Cardiac muscle cell (in vitro differentiated cells and primary cell): ENCODE data around the gene FSTL3. TPM values are rescaled to one million over a fixed set of nuclear protein-coding genes. Genes with fewer than 3 reads are reported as not detected.

ENCODE experiments used
- DNase-seq, 2 donors: peaks; one replicate each; pipeline versions ENCODE4 v3.0.0 to v3.0.0-alpha.2; 2010 to 2017; ENCODE audit warnings: low read depth in 1 of 2, low spot score in 1 of 2
- H3K27ac ChIP-seq: fragments of 200-600 bp; sonication (generic); 2 replicates; pipeline ENCODE4 v1.5.1; 2016
- H3K27me3 ChIP-seq: fragments of 200-600 bp; sonication (generic); 2 replicates; pipeline ENCODE4 v1.6.0; 2016; ENCODE audit warnings: control low read depth
- H3K36me3 ChIP-seq: fragments of 200-600 bp; sonication (generic); 2 replicates; pipeline ENCODE4 v1.5.1; 2016; ENCODE audit warnings: control low read depth
- H3K4me1 ChIP-seq: fragments of 200-600 bp; sonication (generic); 2 replicates; pipeline ENCODE4 v1.8.1; 2017; ENCODE audit warnings: low read depth, mild to moderate bottlenecking, mixed run types
- H3K4me3 ChIP-seq: fragments of 200-600 bp; sonication (generic); 2 replicates; pipeline ENCODE4 v1.5.1; 2016; ENCODE audit warnings: mild to moderate bottlenecking
- H3K9me3 ChIP-seq: fragments of 200-600 bp; sonication (generic); 2 replicates; pipeline ENCODE4 v1.5.1; 2017; ENCODE audit warnings: low read depth, mild to moderate bottlenecking, control low read depth
- CTCF ChIP-seq: IDR thresholded peaks from 2 replicates; pipeline ENCODE4 v1.5.1; 2012; ENCODE audit warnings: low read depth, mild to moderate bottlenecking, low read length
- polyA plus RNA-seq: library from polyadenylated mRNA; unstranded; fragments of >200 nt; fragmentation: Nextera tagmentation; extraction: Ambion mirVana; gene quantifications from 2 replicates; pipeline ENCODE4 v1.2.1, GENCODE V29; 2016
- total RNA-seq: library from RNA; depleted of rRNA; stranded (reverse); fragments of >200 nt; gene quantifications from 2 replicates; pipeline ENCODE4 v1.2.3, GENCODE V29; 2016

FSTL3 gene
- total and polyA plus RNA-seq, 2 experiments from 2014 or later, result 34.7 to 46.9 TPM

- H3K9me3 ChIP-seq, result no peaks in the 10 kb centered on the region
- no peaks in the 10 kb centered on the region for H3K36me3 ChIP-seq
- no peak for DNase-seq
- no peak overlapping the region for H3K4me3 ChIP-seq
- H3K4me1 ChIP-seq, result no peaks in the 10 kb centered on the region
- TF ChIP-seq CTCF, result no peak
- no peak overlapping the region for H3K27ac ChIP-seq
- no peaks in the 10 kb centered on the region for H3K27me3 ChIP-seq
Measured at GRCh38 chr19:703329-703650, 27.1 kb downstream of the FSTL3 start.

GRCh38 chr19:703651-704446 is 27.7 kb downstream of the FSTL3 start:
- no peak overlapping the region for H3K27ac ChIP-seq
- H3K27me3 ChIP-seq, result no peaks in the 10 kb centered on the region
- DNase-seq, result peak; percentile 68 to 73
- no peaks in the 10 kb centered on the region for H3K36me3 ChIP-seq
- H3K9me3 ChIP-seq, result no peaks in the 10 kb centered on the region
- H3K4me3 ChIP-seq, result no peak overlapping the region
- no peak for TF ChIP-seq CTCF
- H3K4me1 ChIP-seq, result no peaks in the 10 kb centered on the region

- TF ChIP-seq CTCF, result no peak
- no peak for DNase-seq
- H3K36me3 ChIP-seq, result no peaks in the 10 kb centered on the region
- H3K4me1 ChIP-seq, result no peaks in the 10 kb centered on the region
- no peaks in the 10 kb centered on the region for H3K27me3 ChIP-seq
- no peaks in the 10 kb centered on the region for H3K9me3 ChIP-seq
- no peak overlapping the region for H3K27ac ChIP-seq
- no peak overlapping the region for H3K4me3 ChIP-seq
Measured at GRCh38 chr19:704447-704741, 28.2 kb downstream of the FSTL3 start.

- no peaks in the 10 kb centered on the region for H3K9me3 ChIP-seq
- no peak for TF ChIP-seq CTCF
- H3K27me3 ChIP-seq, result no peaks in the 10 kb centered on the region
- no peaks in the 10 kb centered on the region for H3K36me3 ChIP-seq
- peak; percentile 38 to 81 for DNase-seq
- peak within 1 kb of the TSS; percentile 75 for H3K27ac ChIP-seq
- peak within 1 kb of the TSS; percentile 98 for H3K4me3 ChIP-seq
- no peaks in the 10 kb centered on the region for H3K4me1 ChIP-seq
Measured at GRCh38 chr19:708154-709143, 32.3 kb downstream of the FSTL3 start, which contains the start of gene PALM. Gene PALM (plus strand): TSS chr19:708935. CDS start chr19:709147, 212 bp downstream.

GRCh38 chr19:709196-709964 is 33.2 kb downstream of the FSTL3 start:
- no peaks in the 10 kb centered on the region for H3K9me3 ChIP-seq
- no peaks in the 10 kb centered on the region for H3K36me3 ChIP-seq
- H3K27me3 ChIP-seq, result no peaks in the 10 kb centered on the region
- peak overlapping the region; percentile 98 for H3K4me3 ChIP-seq
- no peaks in the 10 kb centered on the region for H3K4me1 ChIP-seq
- no peak overlapping the region for H3K27ac ChIP-seq
- TF ChIP-seq CTCF, result no peak
- DNase-seq, result peak in 1 of 2 donors; percentile 45
